Dendritic cell treated with granulocyte-macrophage colony-stimulating factor and Interleukin-4, amounts not matched to agents 40 ng/mL and 50 ng/mL, for 4 days (primary cell): ENCODE measurements around the gene FAM222B.
A peak's percentile ranks its signal among the peaks of the same experiment; 100 is the strongest.
"Not testable (repeated sequence)": the region's sequence is repeated elsewhere in the genome, so short reads cannot be mapped to it uniquely, and the experiment has no call there.

Experiments used
- H3K27ac Mint-ChIP-seq: one replicate; pipeline ENCODE4 v1.8.0; 2022; ENCODE audit warnings: mild to moderate bottlenecking, mixed read lengths
- H3K27me3 Mint-ChIP-seq: one replicate; pipeline ENCODE4 v1.8.0; 2022; ENCODE audit warnings: mild to moderate bottlenecking, mixed read lengths
- H3K36me3 Mint-ChIP-seq: one replicate; pipeline ENCODE4 v1.8.0; 2022; ENCODE audit warnings: low read depth, mixed read lengths
- H3K4me1 Mint-ChIP-seq: one replicate; pipeline ENCODE4 v1.8.0; 2022; ENCODE audit warnings: low read depth, mixed read lengths
- H3K4me3 Mint-ChIP-seq: one replicate; pipeline ENCODE4 v1.8.0; 2022; ENCODE audit warnings: mild to moderate bottlenecking, moderate library complexity, mixed read lengths
- H3K9me3 Mint-ChIP-seq: one replicate; pipeline ENCODE4 v1.8.0; 2022; ENCODE audit warnings: mixed read lengths
- intact Hi-C: fragments of 100-400 bp; cut with micrococcal nuclease; formaldehyde crosslinking; loops from one replicate; pipeline ENCODE4 v1.15.0; 2022

The FAM222B gene

GRCh38 chr17:28841901-28842281, 699 bp downstream of the FAM222B start:
- Mint-ChIP-seq H3K4me3 (peak overlapping the region; percentile 94), H3K27ac (peak overlapping the region; percentile 85), H3K27me3 (no peaks in the 10 kb centered on the region), H3K9me3 (no peaks in the 10 kb centered on the region), H3K36me3 (peaks cover 8% of the 10 kb centered on the region), H3K4me1 (peaks cover 8% of the 10 kb centered on the region)
- intact Hi-C loops: no loop called here

DNA sequence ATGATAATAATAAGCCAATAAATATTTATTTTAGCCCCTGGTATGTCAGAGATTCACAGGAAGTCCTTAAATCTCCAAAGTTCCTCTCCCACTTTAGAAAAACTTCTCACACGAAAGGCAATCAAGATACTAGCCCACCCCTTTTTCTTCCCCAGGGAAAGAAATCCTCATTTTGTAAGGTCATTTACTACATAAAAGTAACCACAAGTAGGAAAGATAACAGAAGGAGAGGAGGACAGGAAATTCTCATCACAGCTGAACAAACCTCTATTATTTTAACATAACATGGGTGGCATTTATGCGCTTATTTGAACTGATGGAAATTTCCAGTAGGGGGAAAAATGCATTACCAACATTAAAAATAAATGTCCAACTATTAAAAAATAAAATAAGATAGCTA, 3.4 kb downstream of the FAM222B start:
- no peaks in the 10 kb centered on the region for H3K9me3 Mint-ChIP-seq
- peaks cover 12% of the 10 kb centered on the region for H3K36me3 Mint-ChIP-seq
- no peak overlapping the region for H3K27ac Mint-ChIP-seq
- H3K4me3 Mint-ChIP-seq: no peak overlapping the region
- peaks cover 8% of the 10 kb centered on the region for H3K4me1 Mint-ChIP-seq
- intact Hi-C loops: no loop called here
- no peaks in the 10 kb centered on the region for H3K27me3 Mint-ChIP-seq

DNA sequence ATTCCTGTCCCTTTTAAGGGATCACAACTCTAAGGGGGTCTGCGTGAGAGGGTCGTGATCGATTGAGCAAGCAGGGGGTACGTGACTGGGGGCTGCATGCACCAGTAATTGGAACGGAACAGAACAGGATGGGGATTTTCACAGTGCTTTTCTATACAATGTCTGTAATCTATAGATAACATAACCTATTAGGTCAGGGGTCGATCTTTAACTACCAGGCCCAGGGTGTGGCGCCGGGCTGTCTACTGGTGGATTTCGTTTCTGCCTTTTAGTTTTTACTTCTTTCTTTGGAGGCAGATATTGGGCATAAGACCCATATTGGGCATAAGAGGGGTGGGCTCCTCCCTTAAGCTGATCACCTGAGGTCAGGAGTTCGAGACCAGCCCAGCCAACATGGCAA, 6.0 kb downstream of the FAM222B start:
- H3K4me1 Mint-ChIP-seq, H3K4me3 Mint-ChIP-seq, H3K27me3 Mint-ChIP-seq, intact Hi-C loops, H3K27ac Mint-ChIP-seq, H3K9me3 Mint-ChIP-seq: not testable (repeated sequence)
- peaks cover 15% of the 10 kb centered on the region for H3K36me3 Mint-ChIP-seq

DNA sequence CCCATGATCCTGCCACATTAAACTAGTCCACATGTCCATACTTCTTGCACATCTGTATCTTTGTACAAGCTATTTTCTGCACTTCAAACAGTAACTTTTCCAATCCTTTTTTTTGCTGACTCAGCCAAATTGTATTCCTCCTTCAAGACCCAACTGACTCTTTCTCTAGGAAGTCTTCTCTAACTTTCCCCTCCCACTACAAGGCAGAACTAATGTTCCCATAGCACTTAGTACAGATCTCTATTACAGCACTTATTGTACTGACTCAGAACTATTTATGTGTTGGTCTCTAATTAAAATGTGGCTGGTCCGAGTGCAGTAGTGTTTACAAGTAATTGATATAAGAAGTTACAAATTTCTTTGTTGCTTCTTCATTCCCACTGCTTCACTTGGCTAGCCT, 8.2 kb downstream of the FAM222B start:
- no peak overlapping the region for H3K4me3 Mint-ChIP-seq
- peaks cover 15% of the 10 kb centered on the region for H3K36me3 Mint-ChIP-seq
- H3K27ac Mint-ChIP-seq: no peak overlapping the region
- intact Hi-C loops: no loop called here
- no peaks in the 10 kb centered on the region for H3K27me3 Mint-ChIP-seq
- H3K9me3 Mint-ChIP-seq: no peaks in the 10 kb centered on the region
- no peaks in the 10 kb centered on the region for H3K4me1 Mint-ChIP-seq

GRCh38 chr17:28828294-28829040, 14.1 kb downstream of the FAM222B start:
- Mint-ChIP-seq H3K27me3 (no peaks in the 10 kb centered on the region), H3K27ac (no peak overlapping the region), H3K9me3 (no peaks in the 10 kb centered on the region)

GRCh38 chr17:28827672-28828071, 14.9 kb downstream of the FAM222B start:
- Mint-ChIP-seq H3K27me3 (no peaks in the 10 kb centered on the region), H3K27ac (no peak overlapping the region), H3K36me3 (peaks cover 26% of the 10 kb centered on the region), H3K4me3 (no peak overlapping the region), H3K4me1 (no peaks in the 10 kb centered on the region), H3K9me3 (no peaks in the 10 kb centered on the region)
- intact Hi-C loops: no loop called here

More at GRCh38 chr17:28828294-28829040, 14.1 kb downstream of the FAM222B start:
- Mint-ChIP-seq H3K36me3 (peaks cover 26% of the 10 kb centered on the region), H3K4me3 (no peak overlapping the region), H3K4me1 (no peaks in the 10 kb centered on the region)
- intact Hi-C loops: no loop called here

DNA sequence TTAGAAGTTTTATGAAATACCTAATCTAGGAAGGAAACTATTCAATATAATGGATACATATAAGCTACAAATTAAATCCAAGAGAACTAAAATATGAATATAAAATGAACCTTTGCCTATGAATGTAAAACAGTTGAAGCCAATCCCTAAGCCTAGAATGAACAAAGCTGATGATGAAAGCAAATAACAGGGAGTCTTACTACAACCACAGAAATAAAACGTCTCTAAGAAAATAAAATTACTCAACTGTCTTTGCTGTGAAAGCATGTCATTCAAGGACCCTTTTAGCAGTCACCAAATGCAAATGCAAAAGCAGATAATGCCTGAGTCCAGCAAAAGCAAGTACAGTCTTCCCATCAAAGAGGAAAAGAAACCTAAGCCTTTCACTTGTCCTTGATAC, 23.0 kb downstream of the FAM222B start:
- no peak overlapping the region for H3K27ac Mint-ChIP-seq
- no peak overlapping the region for H3K4me3 Mint-ChIP-seq
- intact Hi-C loops: no loop called here
- H3K27me3 Mint-ChIP-seq: no peaks in the 10 kb centered on the region
- H3K36me3 Mint-ChIP-seq: no peaks in the 10 kb centered on the region
- H3K4me1 Mint-ChIP-seq: no peaks in the 10 kb centered on the region
- no peaks in the 10 kb centered on the region for H3K9me3 Mint-ChIP-seq

DNA sequence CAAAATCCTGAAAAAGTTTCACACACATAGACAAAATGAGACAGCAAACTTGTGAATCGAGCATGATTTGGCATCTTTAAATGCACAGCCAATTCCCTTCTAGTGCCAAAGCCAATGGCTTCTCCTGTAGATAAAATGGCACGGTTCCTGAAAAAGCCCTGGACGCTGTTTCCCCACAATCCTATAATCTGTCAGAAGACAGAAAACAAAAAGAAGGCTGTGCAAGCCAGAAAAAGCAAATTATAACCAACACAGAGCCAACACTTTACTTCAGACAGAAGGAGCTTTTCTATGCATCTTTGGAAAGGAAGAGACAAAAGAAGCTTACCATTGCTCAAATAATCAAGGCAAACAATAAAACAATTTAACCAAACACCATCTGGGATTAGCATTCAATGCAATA, 23.8 kb downstream of the FAM222B start:
- Mint-ChIP-seq H3K36me3 (no peaks in the 10 kb centered on the region), H3K9me3 (no peaks in the 10 kb centered on the region), H3K27me3 (no peaks in the 10 kb centered on the region), H3K4me3 (no peak overlapping the region), H3K27ac (no peak overlapping the region), H3K4me1 (no peaks in the 10 kb centered on the region)
- intact Hi-C loops: no loop called here

DNA sequence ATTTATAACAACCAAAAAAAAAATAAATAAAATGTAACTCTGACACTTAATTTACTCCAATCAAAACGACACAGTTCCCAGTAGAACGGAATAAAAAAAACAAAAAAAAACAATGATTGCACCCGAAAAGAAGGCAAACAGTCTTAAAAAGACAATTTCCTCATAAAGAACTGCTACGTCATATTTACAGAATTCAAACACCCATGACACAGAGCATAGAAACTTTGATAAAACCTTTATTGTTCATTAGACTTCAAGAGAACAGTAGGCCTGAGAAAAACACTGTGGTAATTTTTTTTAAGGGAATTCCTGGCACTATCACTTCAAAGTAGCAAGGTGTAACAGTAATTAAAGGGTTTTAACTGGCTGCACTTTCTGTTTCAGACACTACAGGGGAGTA, 26.1 kb downstream of the FAM222B start:
- no peaks in the 10 kb centered on the region for H3K36me3 Mint-ChIP-seq
- H3K4me1 Mint-ChIP-seq: peaks cover 9% of the 10 kb centered on the region
- intact Hi-C loops: no loop called here
- H3K9me3 Mint-ChIP-seq: no peaks in the 10 kb centered on the region
- no peak overlapping the region for H3K4me3 Mint-ChIP-seq
- H3K27ac Mint-ChIP-seq: no peak overlapping the region
- H3K27me3 Mint-ChIP-seq: no peaks in the 10 kb centered on the region

- Mint-ChIP-seq H3K27me3 (no peaks in the 10 kb centered on the region), H3K9me3 (no peaks in the 10 kb centered on the region), H3K36me3 (no peaks in the 10 kb centered on the region), H3K27ac (peak overlapping the region; percentile 84), H3K4me1 (peaks cover 26% of the 10 kb centered on the region), H3K4me3 (peak overlapping the region; percentile 83)
- intact Hi-C loops: no loop called here
Measured at GRCh38 chr17:28812748-28813377, 29.7 kb downstream of the FAM222B start.

DNA sequence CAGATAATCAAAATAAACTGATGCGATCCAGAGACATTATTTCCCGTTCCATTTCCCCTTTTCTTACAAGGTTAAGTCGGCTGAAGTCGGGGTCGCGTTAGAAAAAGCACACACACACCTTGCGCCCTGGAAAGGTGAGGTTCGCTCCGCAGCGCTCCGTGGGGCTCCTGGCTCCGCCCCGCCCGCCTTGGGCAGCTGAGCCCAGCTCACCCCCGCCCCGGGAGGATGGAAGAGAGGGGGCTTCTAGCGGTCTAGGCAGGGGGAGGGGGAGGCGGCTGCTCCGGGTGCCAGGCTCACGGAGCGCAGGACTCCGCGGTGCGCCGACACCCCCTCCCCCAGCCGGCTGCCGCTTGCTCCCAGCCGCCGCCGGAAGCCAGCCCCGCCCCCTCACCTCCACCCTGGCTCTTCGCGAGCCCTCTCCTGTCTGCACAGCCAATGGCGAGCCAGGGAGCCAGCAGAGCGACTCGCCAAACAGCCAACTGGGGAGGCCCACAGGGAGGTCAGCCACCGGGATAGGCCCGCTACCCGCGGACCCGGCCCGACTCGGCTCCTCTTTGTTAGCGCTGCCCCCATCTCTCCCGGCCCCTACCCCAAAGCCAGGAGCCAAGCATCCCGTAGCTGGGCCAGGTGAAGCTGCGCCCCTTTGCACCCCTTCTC, 30.4 kb downstream of the FAM222B start:
- Mint-ChIP-seq H3K27me3 (no peaks in the 10 kb centered on the region), H3K36me3 (no peaks in the 10 kb centered on the region), H3K4me1 (peaks cover 31% of the 10 kb centered on the region), H3K27ac (peak overlapping the region; percentile 84), H3K4me3 (peak overlapping the region; percentile 83), H3K9me3 (no peaks in the 10 kb centered on the region)
- intact Hi-C loops: no loop called here

DNA sequence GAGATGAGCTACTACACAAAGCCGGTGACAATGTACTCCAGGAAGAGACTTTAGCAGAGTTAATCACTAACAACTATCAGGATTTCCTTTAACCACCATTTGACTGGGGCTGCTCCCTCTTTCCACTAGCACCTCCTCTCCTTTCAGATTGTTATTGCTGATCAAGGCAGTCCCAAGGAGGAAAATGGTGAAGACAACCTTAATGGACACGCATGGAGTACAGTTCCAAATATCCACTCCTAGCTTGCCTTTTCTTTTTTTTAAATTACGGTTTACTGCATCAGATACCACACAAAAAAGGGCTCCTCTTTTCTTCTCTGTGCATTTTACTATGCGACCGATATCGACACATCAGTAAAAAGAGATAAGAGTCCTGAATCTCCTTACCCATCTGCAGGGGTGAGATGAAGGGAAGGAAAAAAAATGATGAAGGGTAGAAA, 30.9 kb downstream of the FAM222B start:
- peaks cover 31% of the 10 kb centered on the region for H3K4me1 Mint-ChIP-seq

DNA sequence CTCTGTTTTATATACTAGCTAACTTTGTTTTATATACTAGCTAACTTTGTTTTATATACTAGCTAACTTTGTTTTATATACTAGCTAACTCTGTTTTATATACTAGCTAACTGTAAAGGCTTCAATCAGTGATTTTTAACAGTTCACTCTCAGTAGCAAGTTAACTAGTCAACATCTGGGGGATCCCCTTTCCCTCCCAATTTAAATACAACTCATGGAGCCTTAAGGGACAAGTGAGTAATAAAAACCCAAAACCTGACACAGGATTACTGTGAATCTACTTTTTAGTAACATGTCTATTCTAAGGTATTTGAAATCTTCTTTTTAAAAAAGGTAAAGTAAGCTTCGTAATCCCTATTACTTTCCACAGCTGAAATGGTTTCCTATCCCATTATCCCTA, 32.2 kb downstream of the FAM222B start:
- H3K27ac Mint-ChIP-seq: no peak overlapping the region
- intact Hi-C loops: no loop called here

More for the DNA sequence above, 30.9 kb downstream of the FAM222B start:
- Mint-ChIP-seq H3K9me3 (no peaks in the 10 kb centered on the region), H3K4me3 (peak overlapping the region; percentile 83), H3K27me3 (no peaks in the 10 kb centered on the region), H3K36me3 (no peaks in the 10 kb centered on the region), H3K27ac (peak overlapping the region; percentile 84)
- intact Hi-C loops: no loop called here

DNA sequence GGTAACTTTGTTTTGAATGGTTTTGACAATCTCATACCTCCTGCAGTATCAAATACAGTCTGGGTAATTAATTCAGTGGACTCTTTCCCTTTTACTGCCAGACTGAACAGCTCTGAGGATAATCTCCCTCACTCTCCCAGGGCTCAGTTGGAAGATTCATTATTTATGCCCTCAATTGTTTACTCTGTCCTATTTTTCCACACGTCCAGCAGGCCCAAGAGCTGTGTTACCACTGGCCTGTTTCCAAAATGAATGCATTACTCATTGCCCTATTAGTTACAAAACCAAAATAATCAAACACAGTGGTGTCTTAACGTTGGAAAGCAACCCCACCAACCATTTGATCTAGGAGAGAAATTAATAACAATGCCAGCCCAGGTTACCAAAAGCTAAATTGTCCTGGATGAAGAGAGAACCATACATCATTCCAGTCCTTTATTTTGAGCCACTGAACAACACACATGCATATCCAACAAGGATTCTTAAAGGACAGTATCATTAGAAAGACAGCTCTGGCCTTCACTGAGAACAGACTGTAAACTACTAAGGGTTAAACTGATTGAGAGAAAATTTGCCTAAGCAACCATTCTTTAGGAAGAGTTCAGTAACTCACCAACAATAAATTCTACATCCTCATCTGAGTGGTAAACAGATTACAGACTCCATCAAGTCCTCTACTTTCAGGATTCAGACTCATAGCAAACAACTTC, 34.5 kb downstream of the FAM222B start:
- Mint-ChIP-seq H3K27me3 (no peaks in the 10 kb centered on the region), H3K9me3 (no peaks in the 10 kb centered on the region), H3K36me3 (peaks cover 32% of the 10 kb centered on the region), H3K4me1 (peaks cover 29% of the 10 kb centered on the region), H3K27ac (peak overlapping the region; percentile 74), H3K4me3 (no peak overlapping the region)
- intact Hi-C loops: no loop called here

More for the DNA sequence above, 32.2 kb downstream of the FAM222B start:
- no peaks in the 10 kb centered on the region for H3K27me3 Mint-ChIP-seq
- H3K4me1 Mint-ChIP-seq: peaks cover 31% of the 10 kb centered on the region
- H3K36me3 Mint-ChIP-seq: peaks cover 10% of the 10 kb centered on the region
- no peaks in the 10 kb centered on the region for H3K9me3 Mint-ChIP-seq
- no peak overlapping the region for H3K4me3 Mint-ChIP-seq
